ENCODE measurements around the gene SLC2A4. TPM values are rescaled to one million over a fixed set of nuclear protein-coding genes. Genes with fewer than 3 reads are reported as not detected.

The SLC2A4 gene
- total RNA-seq, 1 donor from 2014 or later: 0.38 TPM

DNA sequence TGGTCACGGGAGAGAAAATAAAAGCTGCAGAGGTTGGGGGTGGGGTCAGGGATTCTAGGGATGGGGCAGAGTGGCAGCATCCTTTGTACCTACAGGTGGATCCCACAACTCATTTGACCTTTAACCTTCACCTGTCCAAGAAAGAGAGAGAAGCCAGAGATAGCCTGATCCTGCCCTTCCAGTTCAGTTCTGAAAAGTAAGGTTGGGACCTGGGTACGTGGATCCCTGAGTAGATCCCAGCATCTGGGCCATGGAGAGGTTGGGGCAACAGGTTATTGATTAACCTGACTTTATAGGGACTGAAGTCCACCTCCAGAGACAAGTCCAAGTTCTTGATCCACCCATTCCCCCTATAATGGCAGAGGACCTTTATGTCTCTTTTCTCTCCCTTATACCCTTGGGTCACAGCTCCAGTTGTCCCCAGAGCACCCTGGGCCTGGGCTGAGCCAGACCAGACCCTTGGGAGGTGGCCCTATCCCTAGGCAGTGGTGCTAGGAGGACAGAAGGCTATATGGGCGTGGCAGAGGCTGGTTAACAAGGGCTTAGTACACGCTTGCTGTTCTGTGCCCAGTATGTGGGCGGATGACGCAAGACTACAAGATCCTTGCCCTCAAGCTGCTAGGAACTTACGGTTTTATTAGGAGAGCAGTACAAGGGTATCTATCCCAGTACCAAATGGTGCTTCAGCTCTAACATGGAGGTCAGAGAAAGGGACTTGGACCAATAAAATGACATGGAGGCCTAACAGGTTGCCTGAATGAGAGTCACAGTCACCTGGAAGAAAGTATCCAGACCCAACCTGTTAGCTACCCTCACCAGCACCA lies 22.6 kb upstream of the SLC2A4 start:
- H3K36me3 ChIP-seq (ENCODE audit: control insufficient read depth, insufficient read depth, low read length): peaks cover 3% of the 10 kb centered on the region
- H3K4me3 ChIP-seq (ENCODE audit: low read depth, low read length): no peak overlapping the region

GRCh38 chr17:7259555-7259889 lies 22.0 kb upstream of the SLC2A4 start:
- H3K27me3 ChIP-seq (ENCODE audit: control insufficient read depth, insufficient read depth, low read length): peaks cover 11% of the 10 kb centered on the region
- DNase-seq (ENCODE audit: low read depth): no peak
- TF ChIP-seq, protein P1, sequence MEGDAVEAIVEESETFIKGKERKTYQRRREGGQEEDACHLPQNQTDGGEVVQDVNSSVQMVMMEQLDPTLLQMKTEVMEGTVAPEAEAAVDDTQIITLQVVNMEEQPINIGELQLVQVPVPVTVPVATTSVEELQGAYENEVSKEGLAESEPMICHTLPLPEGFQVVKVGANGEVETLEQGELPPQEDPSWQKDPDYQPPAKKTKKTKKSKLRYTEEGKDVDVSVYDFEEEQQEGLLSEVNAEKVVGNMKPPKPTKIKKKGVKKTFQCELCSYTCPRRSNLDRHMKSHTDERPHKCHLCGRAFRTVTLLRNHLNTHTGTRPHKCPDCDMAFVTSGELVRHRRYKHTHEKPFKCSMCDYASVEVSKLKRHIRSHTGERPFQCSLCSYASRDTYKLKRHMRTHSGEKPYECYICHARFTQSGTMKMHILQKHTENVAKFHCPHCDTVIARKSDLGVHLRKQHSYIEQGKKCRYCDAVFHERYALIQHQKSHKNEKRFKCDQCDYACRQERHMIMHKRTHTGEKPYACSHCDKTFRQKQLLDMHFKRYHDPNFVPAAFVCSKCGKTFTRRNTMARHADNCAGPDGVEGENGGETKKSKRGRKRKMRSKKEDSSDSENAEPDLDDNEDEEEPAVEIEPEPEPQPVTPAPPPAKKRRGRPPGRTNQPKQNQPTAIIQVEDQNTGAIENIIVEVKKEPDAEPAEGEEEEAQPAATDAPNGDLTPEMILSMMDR (IDR thresholded peaks at IDR 0.05; ENCODE audit: insufficient read depth, low read length, poor library complexity, severe bottlenecking): no peak
- peaks cover under 1% of the 10 kb centered on the region for H3K36me3 ChIP-seq (ENCODE audit: control insufficient read depth, insufficient read depth, low read length)
- H3K4me3 ChIP-seq (ENCODE audit: low read depth, low read length): no peak overlapping the region

More for the DNA sequence above, 22.6 kb upstream of the SLC2A4 start:
- TF ChIP-seq, protein P1 (IDR thresholded peaks at IDR 0.05; ENCODE audit: insufficient read depth, low read length, poor library complexity, severe bottlenecking): no peak
- no peak for DNase-seq (ENCODE audit: low read depth)
- H3K27me3 ChIP-seq (ENCODE audit: control insufficient read depth, insufficient read depth, low read length): peaks cover 11% of the 10 kb centered on the region

DNA sequence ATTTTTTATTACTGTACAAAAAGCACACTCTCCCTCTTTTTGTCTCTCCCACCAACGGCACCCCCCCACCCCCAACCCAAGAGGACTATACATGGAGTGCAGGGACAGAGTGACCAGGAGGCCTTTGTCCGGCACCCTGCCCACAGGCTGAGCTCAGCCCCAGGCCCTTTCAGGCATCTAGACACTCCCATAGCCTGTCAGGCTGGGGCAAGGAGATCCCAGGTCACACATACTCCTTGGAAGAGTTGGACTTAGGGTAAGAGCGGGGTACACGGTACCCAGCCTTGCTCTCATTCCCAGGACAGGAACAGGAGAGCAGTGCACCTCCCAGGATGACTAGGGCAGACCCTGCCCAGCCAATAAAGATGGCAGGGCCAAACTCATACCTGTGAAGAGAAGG lies 21.4 kb upstream of the SLC2A4 start:
- Histone ChIP-seq H3K4me3 (ENCODE audit: low read depth, low read length) (no peak overlapping the region), H3K27me3 (ENCODE audit: control insufficient read depth, insufficient read depth, low read length) (peaks cover 11% of the 10 kb centered on the region), H3K36me3 (ENCODE audit: control insufficient read depth, insufficient read depth, low read length) (no peaks in the 10 kb centered on the region)
- no peak for DNase-seq (ENCODE audit: low read depth)
- TF ChIP-seq, protein P1 (IDR thresholded peaks at IDR 0.05; ENCODE audit: insufficient read depth, low read length, poor library complexity, severe bottlenecking): no peak

DNA sequence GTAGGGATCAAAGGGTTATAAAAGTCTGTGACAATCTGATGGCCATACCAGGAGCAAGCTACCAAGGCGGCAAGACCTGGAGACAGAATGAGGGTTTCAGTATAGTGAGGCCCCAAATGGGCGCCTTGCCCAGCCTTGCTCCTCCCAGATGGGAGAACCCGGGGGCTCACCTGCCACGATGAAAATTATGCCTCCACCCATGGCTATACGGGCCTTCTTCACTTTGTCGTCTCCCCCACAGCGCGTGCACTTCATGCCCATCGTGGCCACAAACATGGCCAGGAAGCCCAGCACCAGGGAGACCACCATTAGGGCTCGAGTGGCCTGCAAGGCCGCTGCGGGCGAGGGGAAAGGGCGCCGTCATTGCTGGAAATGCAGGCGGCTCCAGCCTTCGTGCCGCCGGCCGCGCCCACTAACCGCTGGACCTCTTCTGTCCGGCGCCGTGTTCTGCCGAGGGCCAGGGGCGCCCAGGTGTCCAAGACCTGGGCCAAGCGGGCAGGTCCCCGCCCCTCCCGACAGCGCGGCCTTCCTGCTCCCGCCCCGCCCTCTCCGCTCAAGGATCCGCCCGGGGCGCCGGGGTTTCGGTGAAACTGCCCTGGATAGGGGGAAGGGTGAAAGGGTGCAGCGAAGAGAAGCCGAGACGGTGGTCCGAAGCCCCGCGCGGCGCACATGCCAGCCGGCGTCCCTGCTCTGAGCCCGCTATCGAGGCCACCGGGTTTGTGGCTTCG lies 20.7 kb upstream of the SLC2A4 start:
- Histone ChIP-seq H3K4me3 (ENCODE audit: low read depth, low read length) (peak overlapping the region; percentile 46), H3K36me3 (ENCODE audit: control insufficient read depth, insufficient read depth, low read length) (no peaks in the 10 kb centered on the region), H3K27me3 (ENCODE audit: control insufficient read depth, insufficient read depth, low read length) (peaks cover 11% of the 10 kb centered on the region)
- DNase-seq (ENCODE audit: low read depth): no peak
- TF ChIP-seq, protein P1 (IDR thresholded peaks at IDR 0.05; ENCODE audit: insufficient read depth, low read length, poor library complexity, severe bottlenecking): no peak

- H3K36me3 ChIP-seq (ENCODE audit: control insufficient read depth, insufficient read depth, low read length): no peaks in the 10 kb centered on the region
- peaks cover 11% of the 10 kb centered on the region for H3K27me3 ChIP-seq (ENCODE audit: control insufficient read depth, insufficient read depth, low read length)
- H3K4me3 ChIP-seq (ENCODE audit: low read depth, low read length): peak overlapping the region; percentile 46
- TF ChIP-seq, protein P1 (IDR thresholded peaks at IDR 0.05; ENCODE audit: insufficient read depth, low read length, poor library complexity, severe bottlenecking): no peak
- DNase-seq (ENCODE audit: low read depth): no peak
Observed at GRCh38 chr17:7261379-7262191, 19.9 kb upstream of the SLC2A4 start.

Data from kidney epithelial cell (primary cell).